ENCODE results near the gene PTPRQ.
"Not testable (repeated sequence)": the region's sequence is repeated elsewhere in the genome, so short reads cannot be mapped to it uniquely, and the experiment has no call there.

Gene PTPRQ

DNA sequence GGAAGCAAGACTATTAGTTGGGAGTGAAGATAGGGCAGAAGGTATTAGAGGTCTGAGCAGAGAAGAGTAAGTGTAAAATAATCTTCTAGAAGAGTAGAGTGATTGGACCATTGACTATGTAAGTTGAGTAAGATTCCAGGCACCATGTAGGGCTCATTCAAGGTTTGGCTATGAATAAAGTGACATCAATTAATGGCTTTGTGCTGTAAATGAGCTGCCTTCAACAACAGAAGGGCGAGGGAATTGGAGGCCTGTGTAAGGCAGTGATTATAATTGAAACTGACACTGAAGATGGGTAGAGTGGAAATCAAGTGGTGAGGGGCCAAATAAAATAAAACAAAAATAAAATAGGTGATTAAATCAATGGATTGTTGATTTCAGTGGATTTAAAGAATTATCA is 26.4 kb downstream of the PTPRQ start:
- no peak for DNase-seq

DNA sequence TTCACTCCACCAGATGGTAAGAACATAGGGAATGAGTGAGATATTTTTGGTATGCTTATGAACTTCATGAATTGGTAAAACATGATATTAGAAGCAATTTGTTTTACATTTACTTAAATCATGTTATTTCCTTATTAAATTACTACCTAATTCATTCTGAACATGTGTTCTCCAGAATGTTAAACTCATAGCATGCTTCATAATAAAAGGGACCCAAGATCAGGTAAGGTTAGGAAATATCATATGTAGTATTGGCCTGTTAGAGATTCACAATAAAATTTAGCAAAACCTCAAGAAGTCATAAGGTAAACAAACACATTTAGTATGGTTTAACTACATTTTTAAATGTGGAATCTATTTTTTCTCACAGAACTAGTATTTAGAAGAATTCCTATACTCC is 28.2 kb downstream of the PTPRQ start:
- no peak for DNase-seq

DNA sequence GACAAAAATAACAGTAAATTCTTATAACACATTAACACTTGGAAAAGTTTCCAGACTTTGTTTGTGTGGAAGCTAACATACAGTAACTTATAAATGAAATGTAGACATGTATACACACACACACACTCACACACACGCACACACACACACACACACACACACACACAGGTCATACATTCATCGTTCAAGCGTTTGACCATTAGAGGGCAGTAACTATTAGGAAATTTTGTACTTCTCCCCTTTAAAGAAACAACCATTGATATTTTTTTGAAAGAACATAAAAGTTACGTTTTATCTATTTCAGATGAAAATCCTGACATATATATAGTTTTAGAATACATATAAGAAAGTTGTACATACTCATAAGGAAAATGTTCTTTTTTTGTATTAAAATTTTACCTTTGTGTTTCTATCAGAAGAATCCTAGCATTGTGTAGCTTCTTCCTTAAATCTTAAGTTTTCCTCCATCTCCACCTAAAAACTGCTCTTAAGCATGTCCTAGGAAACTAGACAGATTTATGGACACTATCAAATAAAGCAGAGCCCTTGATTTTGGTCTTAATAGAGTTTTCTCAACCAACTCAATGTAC is 29.0 kb downstream of the PTPRQ start:
- DNase-seq: no peak

DNA sequence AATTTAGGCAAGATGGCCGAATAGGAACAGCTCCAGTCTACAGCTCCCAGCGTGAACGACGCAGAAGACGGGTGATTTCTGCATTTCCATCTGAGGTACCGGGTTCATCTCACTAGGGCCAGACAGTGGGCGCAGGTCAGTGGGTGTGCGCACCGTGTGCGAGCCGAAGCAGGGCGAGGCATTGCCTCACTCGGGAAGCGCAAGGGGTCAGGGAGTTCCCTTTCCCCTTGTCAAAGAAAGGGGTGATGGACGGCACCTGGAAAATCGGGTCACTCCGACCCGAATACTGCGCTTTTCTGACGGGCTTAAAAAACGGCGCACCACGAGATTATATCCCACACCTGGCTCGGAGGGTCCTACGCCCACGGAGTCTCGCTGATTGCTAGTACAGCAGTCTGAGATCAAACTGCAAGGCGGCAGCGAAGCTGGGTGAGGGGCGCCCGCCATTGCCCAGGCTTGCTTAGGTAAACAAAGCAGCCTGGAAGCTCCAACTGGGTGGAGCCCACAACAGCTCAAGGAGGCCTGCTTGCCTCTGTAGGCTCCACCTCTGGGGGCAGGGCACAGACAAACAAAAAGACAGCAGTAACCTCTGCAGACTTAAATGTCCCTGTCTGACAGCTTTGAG is 33.6 kb downstream of the PTPRQ start:
- not testable (repeated sequence) for DNase-seq

DNA sequence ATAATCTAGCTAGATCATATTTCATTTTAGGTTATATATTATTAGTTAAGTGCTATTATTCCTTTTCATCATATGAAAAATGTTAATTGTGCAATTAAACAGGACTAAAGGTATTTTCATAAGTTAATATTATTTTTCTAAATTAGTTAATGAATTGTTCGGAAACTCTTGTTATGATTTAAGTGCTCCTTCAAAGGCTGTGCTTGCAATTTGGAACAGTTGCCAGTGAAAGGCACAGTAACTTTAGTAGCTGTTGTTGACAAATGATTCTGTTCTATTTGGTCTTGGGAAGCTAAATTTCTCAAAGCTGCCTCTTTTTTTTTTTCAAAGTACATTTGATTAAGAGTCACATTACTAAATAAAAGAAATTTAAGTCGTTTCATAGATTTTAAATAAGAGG is 40.7 kb downstream of the PTPRQ start:
- DNase-seq: no peak

DNA sequence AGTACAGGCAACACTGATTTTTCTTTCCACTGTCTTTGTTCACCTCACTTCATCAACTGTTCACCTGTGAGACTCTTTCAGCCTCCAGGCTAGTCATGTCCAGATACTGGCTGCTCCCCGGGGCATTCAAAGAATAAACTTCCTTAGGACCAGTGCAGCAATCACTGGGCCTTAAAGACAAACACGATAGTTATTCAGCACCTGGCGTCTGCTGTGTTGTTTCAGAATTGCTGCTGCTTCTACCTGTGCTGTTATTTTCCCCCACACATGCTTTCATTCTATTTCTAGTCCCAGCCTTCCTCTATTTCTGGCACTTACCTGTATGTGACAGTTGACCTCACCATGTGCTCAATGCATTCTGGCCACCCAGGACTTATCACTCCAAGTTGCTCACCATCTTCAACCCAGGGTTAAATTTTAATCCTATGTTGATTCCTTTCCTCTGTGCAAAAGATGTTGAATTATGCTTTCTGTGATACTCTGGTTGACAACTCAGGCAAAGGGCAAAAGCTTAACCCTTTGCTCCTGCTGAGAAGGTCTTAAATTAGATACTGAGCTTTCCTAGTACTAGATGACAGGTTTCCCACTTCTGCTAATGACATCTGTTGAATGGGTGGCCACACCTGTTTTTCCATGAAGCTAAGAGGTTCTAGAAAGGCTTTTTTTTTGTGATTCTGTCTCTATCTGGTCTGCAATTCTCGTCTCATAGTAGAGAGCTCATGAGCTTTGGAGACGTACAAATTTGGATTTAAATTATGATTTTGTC is 41.4 kb downstream of the PTPRQ start:
- DNase-seq: no peak

DNA sequence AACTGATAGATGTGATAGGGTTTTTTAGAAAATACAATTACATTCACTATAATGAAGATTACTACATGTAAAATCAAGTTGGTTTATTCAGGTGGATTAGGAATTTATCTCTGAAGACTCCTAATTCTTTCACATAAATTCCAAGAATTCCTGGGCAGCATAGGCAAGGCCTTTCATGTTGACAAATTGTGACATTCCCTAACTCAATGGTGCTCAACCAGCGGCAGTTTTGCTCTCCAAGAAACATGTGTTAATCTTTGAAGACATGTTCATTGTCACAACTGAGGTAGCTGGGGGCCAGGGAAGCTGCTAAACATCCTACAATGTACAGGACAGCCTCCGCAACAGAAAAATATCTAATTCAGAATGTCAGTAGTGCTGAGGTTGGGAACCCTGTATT is 46.3 kb downstream of the PTPRQ start:
- DNase-seq: no peak

DNA sequence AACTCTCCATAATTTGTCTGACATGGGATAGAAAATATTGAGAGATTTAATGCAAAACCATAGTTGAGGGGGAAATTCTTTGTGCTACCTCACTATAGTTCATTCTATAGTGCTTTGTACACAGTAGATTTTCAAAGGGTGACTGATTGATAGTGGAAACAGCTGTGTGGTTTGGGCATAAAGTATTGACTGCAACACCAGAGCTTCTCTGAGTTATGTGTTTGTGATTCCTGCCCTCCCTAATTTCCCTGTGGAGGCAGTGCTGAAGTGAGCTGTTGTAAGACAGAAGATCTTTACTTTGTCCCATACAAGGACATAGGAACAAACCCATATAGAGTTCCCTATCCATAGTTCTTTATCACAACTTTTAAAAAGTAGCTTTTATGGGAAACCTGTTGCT is 47.1 kb downstream of the PTPRQ start:
- DNase-seq: no peak

DNA sequence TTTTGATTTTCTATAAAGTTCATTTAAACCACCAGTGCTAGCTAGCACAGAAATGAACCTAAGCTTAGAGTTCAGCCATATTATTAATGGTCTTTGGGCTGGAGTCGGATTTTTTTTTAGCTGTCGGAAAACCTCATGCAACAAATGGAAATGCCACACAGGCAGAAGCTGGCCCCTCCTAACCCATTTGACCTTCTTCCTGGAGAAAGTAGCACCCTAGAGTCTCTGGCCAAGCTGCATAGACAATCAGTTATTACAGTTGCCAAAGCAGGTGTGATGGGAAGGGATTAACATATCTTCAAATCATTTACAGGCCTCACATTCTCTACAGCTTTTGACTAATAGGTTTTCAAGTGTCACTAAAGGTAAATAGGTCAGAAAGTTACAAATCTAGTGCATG is 49.4 kb downstream of the PTPRQ start:
- DNase-seq: no peak

DNA sequence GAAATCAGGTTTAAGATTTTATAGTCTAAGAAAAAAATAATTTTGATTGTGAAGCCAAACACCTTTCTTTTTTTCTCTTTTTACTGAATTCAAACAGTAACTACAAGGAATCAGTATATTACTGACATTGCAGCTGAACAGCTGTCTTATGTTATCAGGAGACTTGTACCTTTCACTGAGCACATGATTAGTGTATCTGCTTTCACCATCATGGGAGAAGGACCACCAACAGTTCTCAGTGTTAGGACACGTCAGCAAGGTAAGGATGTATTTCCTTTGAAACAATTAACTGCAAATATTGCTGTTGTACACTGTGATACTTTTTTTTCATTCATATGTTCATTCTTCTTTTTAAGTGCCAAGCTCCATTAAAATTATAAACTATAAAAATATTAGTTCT is 50.8 kb downstream of the PTPRQ start:
- DNase-seq: no peak

DNA sequence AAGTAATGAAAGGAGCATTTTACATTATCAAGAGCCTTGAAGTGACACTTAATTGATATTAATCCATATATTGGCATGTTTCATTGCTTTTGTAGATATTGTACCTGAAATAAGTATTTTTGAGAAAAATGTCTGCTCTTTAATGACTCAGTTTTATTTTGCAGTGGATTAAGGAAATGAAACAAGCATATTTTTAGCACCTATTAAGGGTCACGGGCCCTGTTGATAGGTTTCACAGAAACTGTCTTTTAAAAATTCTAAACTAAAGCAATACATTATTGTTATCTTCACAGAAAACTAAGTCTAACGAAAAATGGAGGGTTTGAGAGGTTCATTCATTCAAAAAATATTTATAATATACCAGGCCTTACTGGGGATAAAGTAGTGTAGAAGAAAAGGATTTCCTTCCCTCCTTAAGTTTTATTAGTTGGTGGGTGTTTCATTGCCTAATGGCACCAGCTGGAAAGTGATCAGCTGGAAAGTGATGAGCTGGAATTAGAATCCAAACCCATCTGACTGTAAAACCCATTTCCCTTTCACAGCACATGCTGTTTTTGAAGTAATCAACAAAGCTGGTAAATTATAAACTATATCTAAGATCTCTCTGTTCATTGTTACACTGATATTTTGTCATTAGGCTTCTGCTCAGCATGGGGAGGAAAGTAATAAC is 54.2 kb downstream of the PTPRQ start:
- DNase-seq: no peak

DNA sequence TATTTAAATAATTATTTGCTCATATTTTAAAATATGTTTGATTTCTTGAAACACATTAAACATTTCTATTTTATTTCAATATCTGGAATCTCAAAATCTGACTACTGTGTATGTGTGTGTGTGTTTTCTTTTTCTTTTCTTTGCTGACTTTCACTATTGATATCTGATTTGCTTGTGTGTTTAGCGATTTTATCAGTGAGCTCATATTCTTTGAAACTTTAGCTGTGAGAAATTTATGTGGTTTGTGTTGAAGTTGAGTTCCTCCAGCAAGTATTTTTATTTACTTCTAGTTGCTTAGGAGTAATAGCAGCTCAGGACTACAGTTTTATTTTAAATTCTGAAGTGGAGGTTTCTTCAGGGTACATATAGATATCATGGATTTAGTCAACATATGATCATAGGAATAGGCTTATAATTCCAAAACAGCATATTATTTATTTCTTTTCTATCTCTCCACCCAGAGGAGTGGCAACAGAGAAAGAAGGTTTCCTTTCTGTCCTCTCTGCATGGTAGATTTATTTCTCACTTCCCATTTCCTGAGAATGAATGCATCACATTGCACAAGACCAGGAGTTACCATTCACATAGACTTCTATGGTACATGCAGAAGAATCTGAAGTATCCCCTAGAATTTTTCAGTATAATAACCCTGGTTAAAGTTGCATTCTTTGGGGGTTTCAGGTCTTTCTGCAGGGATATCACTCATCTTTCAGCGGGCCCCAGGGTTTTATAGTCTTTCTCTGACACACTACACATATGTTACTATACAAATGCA is 60.5 kb downstream of the PTPRQ start:
- DNase-seq: no peak

DNA sequence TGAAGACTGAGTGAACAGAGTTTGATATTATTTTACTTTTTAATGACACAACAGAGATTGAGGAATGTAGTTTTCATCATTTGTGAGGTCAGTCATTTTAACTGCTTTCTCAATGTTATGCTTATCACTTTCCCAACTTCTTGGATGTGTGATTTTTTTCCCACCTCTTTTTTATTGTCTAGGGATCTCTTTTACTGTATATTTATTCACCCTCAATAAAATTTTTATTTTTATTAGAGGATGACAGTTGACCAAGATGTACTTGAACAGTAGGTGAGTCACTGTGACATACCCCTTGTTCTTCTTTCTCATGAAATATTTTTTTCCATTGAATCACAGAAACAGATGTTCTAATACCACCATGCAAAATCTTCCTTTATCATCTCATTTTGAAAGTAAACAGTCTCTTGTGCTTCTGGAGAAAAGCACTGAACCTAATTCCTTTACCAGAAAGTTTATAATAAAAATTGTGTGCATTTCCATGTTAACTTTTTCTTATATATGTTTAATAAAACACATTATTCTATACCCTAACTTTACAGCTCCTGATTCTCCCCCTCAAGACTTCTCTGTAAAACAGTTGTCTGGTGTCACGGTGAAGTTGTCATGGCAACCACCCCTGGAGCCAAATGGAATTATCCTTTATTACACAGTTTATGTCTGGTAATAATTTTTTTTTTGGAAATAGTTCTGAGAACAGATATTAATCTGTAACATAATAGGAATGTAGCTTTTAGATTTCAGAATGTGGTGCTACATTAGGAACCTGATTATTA is 65.9 kb downstream of the PTPRQ start:
- DNase-seq: no peak

DNA sequence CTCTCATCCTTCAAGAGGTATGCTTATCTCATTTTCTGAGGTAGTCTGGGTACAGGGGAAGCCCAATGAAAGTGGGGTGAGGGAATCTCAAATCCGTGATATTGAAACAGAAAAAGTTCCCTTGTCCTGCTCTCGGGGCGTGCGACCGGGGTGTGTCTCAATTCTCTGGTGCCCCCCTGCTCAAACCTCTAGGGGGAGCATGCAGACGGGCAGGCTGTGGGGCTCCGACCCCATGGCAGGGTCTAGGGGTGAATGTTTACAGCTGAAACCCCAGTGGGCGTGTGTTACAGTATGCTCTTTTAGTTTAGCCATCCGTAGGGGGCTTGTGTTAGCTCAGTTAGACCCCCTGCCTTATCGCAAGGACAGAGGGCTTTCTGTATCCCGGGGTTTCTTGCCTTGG is 68.7 kb downstream of the PTPRQ start:
- no peak for DNase-seq

DNA sequence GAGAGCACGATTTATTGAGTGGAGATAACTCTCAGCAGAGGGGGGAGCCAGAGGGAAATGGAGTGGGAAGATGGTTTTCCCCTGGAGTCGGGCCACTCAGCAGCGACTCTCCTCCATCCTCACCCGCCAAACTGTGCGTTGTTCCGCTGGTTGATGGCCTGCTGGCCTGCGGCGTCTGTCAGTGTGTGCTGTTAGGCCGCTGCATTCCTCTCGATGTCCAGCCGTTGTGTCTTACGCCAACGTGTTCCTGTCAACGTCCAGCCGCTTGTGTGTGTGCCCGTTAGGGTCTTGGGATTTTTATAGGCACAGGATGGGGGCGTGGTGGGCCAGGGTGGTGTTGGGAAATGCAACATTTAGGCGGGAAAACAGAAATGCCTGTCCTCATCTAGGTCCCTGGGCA is 69.2 kb downstream of the PTPRQ start:
- DNase-seq: no peak

DNA sequence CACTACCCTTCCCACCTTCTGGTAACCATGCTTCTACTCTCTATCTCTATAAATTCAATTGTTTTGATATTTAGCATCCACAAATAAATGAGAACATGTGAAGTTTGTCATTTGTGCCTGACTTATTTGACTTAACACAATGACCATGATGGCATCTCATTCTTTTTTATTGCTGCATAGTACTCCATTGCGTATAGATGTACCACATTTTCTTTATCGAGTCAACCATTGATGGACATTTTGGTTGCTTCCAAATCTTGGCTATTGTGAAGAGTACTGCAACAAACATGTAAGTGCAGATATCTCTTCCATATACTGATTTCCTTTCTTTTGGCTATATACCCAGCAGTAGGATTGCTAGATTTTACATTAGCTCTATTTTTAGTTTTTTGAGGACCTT is 73.6 kb downstream of the PTPRQ start:
- DNase-seq: no peak

DNA sequence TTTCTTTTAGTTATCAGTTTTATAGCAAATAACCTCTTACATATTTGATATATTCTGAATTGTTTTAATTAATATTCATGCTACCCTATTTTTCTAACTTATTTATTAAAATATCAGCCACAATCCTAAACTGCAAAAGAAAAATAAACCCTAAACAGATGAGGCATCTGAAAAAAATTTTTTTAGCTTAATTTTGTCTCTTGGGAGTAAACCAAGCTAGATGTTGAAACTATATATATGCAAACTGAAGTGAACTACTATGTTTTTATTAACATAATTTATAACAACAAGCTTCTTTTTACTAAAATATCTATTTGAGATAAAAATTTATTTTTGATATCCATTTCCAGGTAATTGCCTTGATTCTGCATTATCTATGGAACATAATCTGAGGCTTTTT is 87.6 kb downstream of the PTPRQ start:
- no peak for DNase-seq

DNA sequence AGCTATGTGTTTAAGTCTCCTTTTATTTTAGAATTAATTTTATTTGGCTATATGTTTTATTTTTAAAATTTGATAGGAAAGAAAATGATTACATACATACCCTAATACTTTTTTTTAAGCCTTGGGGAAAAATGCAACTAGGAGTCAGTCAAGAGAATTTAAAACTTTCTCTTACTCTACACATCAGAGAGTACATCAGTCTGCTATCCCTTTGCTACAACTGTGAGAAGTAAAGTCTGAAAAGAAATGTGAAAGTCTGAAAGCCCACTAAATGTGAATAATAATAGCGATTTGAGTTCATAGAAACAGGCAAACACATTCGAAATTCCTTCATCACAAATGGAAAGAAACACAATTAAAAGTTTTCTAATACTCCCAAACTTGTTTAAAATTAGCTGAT is 95.0 kb downstream of the PTPRQ start:
- no peak for DNase-seq

DNA sequence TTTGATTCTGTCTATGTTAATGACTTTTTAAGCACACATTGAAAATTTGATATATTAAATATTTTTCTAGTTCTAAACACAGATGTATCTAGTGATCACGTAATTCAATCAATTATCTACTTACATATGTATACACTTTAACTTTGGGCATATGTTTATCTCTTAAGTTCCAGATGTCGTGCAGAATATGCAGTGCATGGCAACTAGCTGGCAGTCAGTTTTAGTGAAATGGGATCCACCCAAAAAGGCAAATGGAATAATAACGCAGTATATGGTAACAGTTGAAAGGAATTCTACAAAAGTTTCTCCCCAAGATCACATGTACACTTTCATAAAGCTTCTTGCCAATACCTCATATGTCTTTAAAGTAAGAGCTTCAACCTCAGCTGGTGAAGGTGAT is 105.3 kb downstream of the PTPRQ start:
- no peak for DNase-seq

DNA sequence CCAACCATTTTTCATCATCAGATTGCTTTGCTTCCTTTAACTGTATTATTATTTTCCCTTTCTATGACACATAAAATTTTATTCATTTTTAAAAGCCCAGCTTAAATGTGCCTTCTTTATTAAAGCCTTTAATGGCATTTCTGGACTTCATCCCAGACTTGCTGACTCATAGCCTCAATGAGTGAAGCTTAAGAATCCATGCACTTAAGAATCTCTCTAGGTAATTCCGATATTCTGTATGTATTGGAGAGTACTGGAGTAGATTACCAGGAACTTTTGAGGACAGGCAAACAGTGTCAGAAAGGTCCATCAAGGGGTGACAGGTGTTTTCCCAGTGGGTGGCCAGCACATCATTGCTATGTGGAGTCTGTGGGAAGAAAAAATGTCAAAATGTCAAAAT is 107.9 kb downstream of the PTPRQ start:
- DNase-seq: no peak

DNA sequence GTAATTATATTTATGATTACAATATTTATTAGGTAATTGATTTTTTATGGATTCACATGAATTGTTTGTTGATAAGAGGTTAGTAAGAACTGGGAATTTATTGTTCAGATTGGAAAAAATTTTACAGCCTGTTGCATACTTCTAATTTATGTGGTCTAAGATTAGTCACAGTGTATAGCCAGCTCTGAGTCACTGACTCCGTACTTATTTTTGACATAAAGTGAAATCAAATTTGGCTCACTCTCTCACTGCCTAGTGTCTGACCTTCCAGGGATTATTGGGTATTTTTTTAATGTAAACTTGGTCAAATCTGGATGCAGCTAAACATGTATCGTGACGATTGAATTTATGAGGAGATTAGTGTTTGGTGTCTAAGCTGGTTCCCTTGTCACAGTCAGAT is 109.3 kb downstream of the PTPRQ start:
- no peak for DNase-seq

DNA sequence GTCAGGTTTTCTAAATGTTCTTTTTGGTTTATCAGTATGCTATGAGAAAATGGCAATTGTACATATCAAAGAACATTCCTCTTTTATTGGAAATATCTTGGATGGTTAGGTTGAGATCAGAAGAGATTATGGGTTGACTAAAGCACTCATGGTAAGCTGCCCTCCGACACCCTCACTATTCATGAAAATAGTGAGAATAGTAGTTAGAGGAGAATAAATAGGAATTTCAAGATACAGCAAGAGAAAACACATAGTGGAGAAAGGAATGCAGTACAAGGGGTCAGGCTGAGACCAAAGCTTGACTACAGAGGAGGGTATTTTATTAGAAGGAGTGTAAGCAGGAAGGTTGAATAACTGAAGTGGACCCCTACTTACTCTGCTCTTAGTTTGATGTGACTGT is 112.5 kb downstream of the PTPRQ start:
- DNase-seq: no peak
